GF-D8 (cell line): ENCODE data around the gene SGCA.

Experiments used
- DNase-seq: peaks from one replicate; lab custom pipeline; 2025; lab: John Stamatoyannopoulos, UW

SGCA gene

DNA sequence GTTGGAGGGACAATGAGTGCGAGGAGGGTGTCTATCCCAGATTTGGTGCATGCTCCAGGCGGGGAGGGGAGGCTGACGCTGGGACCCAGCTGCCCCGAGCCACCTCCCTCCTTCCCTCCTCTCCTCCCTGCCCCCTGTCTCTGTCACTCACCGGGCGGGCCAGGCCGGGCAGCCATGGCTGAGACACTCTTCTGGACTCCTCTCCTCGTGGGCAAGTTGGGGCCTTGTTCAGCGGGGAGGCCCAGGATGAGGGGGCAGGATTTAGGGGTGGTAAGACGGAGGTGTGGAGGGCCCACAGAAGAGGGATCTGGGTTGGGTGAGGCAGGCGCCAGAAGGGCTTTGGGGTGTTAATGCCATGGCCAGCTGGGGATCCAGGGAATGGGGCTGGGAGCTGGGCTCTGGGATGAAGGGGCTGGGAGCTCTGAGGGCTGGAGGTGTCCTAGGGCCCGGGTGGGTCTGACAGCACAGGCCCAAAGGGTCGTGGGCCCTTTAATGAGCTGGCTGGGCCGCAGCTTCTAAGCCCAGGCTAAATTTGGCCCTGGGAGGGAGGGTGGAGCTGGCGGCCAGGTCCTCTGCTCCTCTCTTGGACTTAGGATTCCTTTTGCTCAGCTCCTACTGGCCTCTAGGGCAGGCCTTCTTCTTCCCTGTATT is at the start of gene SGCA:
Gene SGCA (plus strand): TSS at position 139 of the 651 bp plus-strand sequence. CDS start 36 bp downstream, at position 175.
- DNase-seq, result no peak

DNA sequence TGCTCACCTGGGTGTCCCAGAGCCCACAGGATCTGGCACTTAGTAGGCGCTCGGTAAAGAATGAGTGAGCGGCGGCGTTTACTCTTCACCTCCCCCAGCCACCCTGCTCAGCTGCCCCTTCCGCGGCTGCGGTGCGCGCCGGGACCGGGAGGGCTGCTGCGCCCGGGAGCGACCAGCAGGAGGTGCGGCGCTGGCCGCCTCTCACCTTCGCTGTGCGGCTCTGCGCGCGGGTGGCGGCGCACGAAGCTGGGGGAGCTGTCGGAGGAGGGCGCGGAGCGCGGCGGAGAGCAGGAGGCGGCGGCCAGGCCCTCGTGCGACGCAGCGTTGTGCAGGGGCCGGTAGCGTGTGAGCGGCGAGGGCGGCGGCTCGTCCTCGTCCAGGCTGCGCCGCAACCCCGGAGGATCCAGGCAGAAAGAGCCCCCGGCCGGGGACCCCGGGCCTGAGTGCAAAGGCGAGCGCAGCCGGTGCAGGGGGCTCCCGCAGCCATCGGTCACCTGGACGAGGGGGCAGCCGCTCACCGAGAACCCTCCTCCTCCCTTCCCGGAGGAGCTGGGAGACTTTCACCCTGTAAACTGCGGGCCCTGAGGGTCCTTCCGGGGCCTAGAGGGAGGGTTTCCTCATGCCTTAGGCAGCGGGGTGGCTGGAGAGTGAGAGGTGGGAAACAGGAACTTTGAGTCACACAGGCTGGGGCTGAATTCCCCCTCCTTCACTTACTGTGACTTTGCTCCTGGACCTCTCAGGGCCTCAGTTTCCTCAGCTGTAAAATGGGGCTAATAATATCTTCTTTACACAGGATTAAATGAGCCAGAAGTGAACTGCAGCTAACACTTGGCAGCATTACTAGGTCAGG is 48.4 kb upstream of the SGCA start:
- DNase-seq, result no peak

DNA sequence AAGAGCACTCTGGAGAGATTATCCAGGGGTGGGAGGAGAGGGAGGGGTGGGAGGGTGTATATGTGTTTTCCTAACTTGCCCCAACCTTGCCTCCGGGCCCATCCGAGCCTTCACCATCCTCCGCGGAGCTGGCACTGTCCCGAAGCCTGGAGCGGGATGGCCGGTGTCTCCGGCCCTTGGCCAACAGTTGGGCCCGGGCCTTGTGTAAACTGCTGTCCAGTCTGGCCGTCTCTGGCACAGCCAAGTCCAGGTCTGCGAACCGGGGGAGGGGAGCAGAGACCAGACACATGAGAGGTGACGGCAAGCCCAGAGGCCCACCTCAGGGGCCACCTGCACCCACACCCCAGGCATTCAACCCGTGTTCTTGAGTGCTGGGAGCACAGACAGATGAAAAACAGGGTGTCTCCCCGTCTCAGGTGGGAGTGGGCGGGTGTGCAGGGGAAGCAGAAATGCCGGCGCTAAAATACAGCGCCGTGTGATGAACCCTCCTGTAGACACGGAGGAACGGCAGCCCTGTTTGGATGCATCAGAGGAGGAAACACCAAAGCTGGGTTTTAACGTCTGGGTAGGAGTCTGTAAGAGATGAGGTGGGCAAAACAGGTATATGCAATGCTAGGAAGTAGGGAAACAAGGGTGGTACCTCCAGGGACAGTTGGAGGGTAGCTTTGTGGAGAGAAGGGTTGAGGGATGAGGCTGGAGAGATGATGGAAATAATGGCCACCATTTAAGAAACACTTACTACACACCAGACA is 47.6 kb upstream of the SGCA start:
- no peak for DNase-seq

DNA sequence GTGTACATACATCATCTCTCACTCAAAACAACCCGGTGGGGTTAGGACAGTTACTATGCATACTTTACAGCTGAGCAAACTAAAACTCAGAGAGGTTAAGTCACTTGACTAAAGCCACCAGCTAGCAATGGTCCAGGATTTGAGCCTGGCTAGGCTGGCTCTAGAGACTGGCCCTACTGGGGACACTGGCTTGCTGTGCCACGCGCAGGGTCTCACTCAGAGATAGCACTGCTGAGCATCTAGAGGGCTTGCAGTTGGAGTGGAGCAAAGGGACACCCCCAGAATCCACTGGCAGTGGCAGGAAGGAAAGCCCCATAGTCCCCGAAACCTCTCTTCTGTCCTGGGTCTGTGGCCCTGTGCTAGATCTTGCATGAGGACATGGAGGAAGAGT is 47.0 kb upstream of the SGCA start:
- DNase-seq, result no peak

DNA sequence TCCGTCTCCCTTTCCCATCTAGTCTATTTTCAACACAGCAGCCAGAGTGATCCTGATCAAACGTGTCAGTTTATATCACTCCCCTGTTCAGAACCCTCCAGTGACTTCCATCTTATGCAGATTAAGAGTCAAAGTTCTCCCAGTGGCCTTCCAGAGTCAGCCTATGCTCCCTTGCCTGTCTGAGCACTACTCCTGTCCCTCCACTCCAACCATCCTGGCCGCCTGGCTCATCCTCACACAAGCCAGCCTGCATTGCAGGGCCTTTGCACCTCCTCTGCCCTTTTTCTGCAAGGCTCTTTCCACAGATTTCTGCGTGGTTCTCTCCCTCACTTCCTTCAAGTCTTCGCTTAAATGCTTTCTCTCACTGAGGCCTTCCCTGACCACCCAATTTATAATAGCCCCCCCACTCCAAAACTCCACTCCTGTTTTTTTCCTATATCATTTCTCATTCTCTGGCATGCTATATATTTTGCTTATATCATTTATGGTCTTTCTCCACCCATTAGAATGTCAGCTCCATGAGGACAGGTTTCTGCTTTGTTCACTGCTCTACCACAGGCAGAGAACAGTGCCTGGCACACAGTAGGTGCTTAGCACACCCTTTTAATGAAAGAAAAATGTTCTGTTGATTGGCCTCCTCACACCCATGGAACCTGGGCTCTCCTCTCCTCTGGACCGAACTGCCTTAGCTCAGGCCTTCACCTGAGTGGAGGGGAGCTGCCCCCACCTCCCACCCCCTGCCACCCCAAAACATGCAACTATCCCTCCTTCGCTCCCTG is 45.1 kb upstream of the SGCA start:
- no peak for DNase-seq

DNA sequence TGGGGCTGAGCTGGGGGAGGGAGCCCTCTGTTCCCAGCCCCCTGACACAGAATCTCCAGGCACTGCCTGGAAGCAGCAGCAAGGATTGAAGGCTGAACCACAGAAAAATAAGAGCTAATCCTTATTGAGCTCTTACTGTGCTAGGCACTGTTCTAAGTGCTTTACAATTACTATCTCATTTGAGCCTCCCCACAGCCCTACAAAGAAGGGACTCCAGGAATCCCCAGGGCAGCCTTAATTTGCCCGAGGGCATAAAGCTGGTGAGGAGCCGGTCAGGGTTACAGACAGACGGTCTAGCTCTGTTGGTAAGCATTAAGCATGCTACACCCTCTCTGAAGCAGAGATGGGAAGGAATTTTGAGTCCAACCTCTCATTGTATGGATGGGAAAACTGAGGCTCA is 42.9 kb upstream of the SGCA start:
- no peak for DNase-seq

DNA sequence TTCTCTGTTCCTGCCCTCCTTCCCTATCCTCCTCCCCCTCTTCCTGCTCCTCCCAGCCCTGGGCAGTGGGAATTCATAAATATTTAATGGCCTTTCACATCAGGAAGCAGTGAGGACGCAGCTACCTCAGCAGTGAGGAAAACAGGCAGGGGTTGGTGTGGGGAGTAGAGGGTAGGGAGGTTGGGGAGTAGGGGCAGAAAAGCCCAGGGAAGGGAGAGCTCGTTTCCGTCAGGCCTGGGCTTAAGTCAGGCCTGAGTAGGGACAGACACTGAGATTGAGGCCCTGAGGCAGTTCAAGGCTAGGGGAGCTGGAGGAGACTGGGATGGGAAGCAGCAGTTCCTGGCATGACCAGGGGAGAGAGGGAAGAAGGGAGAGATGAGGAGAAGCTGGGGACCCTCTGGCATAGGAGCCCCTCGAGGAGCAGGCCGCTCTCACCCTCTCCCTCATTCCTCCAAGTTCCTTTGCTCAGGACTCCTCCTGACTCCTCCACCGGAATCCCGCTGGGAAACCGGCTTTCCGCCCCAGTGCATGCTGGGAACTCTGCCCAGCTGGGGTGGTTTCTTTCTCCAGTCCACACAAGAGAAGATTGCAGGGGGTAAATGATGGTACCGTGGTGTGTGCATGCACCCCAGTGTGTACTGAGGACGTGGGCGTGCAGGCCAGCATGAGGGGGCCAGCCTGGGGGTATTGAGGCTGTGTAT is 42.0 kb upstream of the SGCA start:
- DNase-seq, result no peak

DNA sequence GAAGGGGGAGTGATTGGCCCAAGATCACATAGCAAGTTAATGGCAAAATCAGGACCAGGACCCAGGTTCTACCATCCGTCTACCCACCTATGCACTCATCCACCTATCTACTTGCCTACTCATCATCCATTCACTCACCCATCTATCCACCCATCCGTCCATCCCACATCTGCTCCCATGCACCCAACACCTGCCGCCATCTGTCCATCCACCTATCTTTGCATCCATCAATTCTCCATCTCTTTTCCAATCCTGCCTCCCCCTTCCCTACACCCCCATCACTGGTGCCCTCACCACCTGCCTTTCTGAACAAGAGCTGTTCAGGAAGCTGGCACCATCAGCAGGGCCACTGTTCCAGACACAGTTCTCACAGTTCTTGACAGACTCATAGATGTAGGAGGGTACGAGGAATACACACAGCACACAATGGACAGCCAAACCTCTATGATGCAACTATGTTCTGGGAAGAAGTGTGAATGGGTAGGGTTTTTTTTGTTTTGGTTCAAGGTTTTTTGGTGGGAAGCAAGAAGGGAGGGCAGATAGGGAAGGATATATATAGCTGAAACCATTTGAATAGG is 40.3 kb upstream of the SGCA start:
- DNase-seq, result no peak

DNA sequence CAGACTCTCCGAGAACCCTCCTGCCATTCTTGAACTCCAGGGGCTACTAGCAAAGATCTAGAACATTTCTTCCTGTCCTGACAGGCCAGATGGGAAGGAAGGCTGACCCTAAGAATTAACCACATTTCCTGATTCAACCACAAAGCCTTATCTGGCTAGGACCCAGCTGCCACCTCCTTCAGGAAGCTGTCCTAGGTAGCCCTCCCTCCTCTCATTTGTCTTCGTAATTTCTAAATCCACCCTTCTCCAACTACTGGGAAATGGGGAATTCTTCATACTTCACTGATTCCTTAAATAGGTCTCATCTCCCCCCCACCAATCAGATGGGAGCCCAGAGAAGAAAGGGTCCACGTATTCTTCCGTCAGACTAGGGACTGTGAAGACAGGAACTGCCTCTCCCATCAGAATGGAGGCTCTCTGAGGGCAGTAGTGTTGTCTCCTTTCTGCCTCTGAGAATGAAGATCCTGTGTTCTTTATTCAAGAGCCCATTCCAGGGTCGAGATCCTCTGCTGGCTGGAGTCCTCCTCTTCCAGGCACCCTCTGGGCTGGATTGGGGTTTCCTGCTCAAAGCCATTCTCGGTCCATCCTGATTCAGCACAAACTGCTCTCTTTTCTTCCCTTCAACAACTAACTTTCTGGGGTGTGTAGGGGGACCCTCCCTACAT is 38.0 kb upstream of the SGCA start:
- DNase-seq, result peak; percentile 54

DNA sequence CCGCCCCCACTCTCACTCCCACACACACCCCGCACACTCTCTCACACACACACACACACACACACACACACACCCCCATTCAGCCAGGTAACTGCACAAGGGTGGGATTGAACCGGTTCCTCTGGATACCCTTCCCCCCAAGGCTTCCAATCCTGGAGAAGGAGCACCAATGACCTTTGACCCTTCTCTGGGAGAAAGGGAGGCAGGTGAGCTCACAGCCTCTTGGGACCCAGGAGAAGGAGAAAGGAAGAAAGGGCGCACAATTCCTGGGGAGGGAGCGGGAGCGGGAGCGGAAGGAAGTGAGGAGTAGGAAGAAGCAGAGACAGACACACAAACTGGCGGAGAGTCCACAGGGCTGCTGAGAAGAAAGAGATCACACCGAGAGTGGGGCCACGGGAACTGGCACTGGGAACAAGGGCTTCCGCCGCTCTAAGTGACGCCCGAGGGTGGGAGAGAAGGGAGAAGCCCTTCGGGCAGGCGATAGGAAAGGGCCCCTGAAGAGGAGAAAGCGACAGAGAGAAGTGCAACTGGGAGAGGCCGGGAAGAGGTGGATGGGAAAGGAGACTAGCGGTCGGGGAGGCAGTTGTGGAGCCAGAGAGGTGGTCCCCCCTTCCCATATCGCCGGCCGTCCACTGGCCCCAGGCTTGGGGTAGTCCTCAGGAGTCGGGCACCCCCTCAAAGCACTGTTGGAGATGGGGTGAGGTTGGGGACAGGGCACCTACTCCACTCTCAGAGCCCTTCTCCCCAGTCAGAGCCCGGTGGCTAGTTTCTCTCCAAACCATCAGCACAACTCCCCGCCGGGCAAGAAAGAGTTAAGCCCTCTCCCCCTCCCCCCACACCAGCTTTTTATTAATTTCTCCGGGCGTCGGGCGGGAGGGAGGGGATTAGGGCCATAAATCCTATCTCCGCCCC is 37.1 kb upstream of the SGCA start:
- no peak for DNase-seq

DNA sequence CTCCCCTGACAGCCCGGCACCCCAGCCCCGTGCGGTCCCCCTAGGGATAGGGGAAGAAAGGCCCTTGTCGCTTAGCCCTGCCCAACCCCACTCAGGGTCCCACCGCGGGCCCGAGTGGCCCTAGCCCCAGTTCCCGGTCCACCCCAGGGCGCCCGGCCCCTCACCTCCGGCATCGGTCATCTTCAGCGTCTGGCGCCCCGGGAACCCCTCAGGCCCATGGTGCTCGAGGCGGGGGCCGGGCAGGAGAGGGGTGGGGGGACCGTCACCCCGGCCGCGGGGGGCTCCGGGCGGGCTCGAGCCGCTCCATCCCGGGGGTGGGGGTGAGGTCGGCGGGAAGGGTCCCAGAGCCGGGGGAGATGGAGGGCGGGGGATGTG is 36.5 kb upstream of the SGCA start:
- no peak for DNase-seq

DNA sequence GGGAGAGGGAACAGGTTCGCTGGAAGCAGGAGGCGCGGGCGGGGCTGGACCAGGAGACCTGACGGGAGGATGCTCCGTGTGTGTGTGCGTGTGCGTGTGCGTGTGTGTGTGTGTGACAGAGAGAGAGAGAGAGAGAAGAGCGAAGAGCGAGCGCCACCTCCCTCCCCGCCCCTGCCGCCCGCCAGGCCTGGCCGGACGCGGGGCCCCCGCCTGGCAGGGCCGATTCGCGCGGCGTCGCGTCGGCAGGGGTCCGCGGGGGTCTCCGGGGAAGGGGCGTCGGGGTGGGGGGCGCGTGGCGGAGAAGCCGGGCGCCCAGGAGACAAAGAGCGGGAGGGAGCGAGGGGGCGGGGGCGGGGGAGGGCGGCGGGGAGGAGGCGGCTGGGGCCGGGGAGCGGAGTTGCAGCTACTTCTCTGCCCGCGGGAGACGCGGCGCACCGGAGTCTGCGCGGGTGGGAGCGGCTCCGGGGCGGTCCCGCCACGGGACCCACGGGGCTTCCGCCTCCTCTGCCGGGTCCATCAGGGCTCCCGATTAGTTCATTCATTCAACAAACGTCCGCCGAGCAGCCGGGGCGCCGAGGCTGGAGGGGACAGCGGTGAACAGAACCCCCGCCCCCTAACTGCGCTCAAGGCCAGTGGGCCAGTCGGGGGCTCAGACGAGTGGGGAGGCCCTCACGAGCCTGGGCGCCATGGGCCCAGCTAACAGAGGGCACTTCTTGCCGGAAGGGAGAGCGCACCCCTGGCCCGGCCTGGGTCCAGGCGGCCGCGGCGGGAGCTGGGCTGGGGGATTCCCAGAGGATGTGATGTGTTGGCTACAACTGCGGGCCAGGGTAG is 35.9 kb upstream of the SGCA start, which contains the start of gene SAMD14:
Gene SAMD14 (minus strand): TSS at position 433 of the 831 bp plus-strand sequence. CDS start 5,201 bp downstream, outside the sequence.
- DNase-seq, result no peak

DNA sequence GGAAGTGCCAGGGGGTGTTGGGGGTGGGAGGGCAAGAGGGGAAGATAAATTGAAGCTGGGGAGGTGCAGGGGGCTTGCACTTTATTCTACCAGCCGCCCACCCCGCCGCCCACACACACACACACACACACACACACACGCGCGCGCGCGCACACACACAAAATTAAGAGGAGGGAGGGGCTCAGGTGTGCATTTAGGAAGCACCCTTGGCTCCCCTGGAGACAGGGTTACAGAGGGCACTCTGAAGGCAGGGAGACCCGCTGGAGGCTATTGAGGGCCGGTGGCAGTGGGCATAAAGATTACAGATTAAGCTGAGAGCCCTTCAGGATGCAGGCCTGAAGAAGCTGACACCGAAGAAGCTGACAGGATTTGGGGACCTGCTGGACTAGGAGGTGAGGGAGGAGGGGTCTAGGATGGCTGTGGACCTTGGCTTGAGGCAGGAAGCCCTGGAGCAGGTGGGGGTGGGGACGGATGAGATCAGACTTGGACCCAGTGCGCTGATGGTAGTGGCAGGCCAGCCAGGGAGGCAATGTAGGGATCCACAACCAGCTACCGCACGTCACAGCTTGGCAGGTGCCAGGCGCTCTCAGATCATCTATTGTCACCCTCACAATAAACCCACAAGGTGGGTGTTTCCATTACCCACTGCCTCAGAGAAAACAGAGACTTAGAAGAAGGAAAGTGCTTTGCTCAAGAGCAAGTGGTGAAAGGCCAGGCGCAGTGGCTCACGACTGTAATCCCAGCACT is 35.1 kb upstream of the SGCA start:
- DNase-seq, result no peak

DNA sequence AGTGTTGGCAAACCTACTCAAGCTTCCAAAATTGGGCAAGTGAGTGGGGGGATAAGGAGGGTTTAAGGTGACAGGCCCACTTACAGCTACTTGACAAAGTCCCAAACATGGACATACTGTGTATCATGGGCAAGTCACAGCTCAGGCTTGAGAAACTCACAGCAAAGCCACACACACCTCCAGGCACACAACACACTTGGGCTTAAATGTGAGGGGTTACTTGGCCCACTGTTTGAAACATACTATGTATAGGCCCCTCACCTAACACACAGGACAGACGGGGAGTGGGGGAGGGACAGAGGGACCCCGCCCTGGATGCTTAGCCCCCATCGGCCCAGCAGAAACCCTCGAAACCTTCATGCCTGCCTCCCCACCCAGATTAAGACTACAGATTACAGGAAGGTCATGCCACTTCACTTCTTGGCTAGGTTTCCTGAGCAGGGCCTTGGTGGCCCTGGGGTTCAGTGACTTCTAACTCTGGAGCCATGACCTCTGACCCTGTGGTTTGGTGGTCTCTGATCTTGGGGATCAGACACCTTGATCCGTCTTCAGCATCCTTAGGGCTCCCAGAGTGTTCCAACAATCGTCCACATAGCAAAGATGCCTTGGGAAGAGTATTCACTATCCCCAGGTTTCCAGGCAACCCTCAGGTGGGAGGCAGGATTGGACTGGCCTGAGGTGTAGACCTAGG is 33.6 kb upstream of the SGCA start:
- DNase-seq, result no peak

DNA sequence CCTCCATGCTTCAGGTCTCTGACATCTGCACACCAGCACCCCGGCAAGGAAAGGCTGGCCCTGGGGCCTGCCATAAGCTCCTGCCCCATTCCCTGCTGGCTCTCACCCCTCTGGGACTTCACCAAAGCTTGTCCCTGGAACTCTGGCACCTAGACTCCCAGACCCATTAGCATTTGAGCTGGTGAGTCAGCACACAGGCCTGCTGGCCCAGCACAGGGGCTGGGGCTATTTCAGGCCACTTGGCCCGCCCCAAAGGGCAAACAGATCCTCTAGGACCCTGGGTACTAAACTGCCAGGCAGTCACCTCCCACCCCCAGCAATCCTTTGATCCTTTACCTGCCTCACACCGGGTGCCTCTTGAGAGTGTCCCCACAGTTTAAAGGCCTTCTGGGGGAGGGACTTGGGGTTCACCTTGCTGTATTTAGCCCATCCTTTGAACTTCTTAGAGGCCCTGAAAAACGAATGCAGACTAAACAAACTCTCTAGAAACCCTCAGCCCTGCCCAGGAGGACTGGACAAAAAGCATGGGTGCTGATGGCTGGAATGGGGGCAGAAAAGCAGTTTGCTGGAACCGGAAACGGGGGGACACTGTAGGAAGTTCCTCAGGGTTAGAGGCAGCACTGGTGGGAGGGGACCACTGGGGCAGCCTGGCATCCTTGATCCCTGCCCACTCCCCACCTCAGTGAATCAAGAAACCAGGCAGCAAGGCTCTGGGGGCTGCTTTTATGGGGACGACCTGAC is 32.6 kb upstream of the SGCA start:
- DNase-seq, result no peak

DNA sequence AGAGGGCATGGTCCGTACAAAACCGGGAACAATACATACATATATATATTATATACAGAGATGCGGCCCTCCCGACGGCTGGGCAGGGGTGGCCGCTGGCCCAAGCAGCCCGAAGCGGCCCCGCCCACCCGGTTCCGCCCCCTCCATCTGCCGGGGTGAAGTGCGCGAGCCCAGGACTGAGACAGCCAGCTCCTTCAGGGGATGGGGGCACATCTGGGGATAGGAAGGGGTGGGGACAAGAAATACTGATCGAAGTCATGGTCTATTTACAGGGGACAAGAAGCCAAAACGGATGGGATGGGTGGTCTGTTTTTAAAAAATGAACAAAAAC is 32.1 kb upstream of the SGCA start:
- no peak for DNase-seq
